ENCODE measurements around the gene INTS3.

The INTS3 gene

GRCh38 chr1:153805886-153806719, 78.3 kb downstream of the INTS3 start:
- Histone ChIP-seq H3K27me3 (ENCODE audit: control insufficient read depth in 1 of 2, insufficient read depth in 2 of 2, low read length in 2 of 2) (no peaks in the 10 kb centered on the region), H3K9ac (ENCODE audit: low read length) (no peak overlapping the region), H3K4me3 (ENCODE audit: low read depth in 1 of 2, low read length in 2 of 2) (no peak overlapping the region), H3K27ac (ENCODE audit: low read depth, low read length) (no peak overlapping the region), H3K9me3 (ENCODE audit: low read length) (no peaks in the 10 kb centered on the region), H3K36me3 (ENCODE audit: insufficient read depth, low read length) (peaks cover 32% of the 10 kb centered on the region), H3K4me1 (ENCODE audit: insufficient read depth, low read length) (no peaks in the 10 kb centered on the region)

- peaks cover 63% of the 10 kb centered on the region for H3K36me3 ChIP-seq (ENCODE audit: insufficient read depth, low read length)
- no peaks in the 10 kb centered on the region for H3K27me3 ChIP-seq (ENCODE audit: control insufficient read depth in 1 of 2, insufficient read depth in 2 of 2, low read length in 2 of 2)
- no peak overlapping the region for H3K9ac ChIP-seq (ENCODE audit: low read length)
- H3K4me3 ChIP-seq (ENCODE audit: low read depth in 1 of 2, low read length in 2 of 2): no peak overlapping the region
- no peaks in the 10 kb centered on the region for H3K9me3 ChIP-seq (ENCODE audit: low read length)
- no peak overlapping the region for H3K27ac ChIP-seq (ENCODE audit: low read depth, low read length)
- H3K4me1 ChIP-seq (ENCODE audit: insufficient read depth, low read length): no peaks in the 10 kb centered on the region
These were observed 88.5 kb downstream of the INTS3 start for GRCh38 chr1:153816283-153816889.

- no peaks in the 10 kb centered on the region for H3K4me1 ChIP-seq (ENCODE audit: insufficient read depth, low read length)
- H3K9me3 ChIP-seq (ENCODE audit: low read length): no peaks in the 10 kb centered on the region
- H3K27ac ChIP-seq (ENCODE audit: low read depth, low read length): no peak overlapping the region
- no peak overlapping the region for H3K9ac ChIP-seq (ENCODE audit: low read length)
- peaks cover 41% of the 10 kb centered on the region for H3K36me3 ChIP-seq (ENCODE audit: insufficient read depth, low read length)
- no peak overlapping the region for H3K4me3 ChIP-seq (ENCODE audit: low read depth in 1 of 2, low read length in 2 of 2)
- no peaks in the 10 kb centered on the region for H3K27me3 ChIP-seq (ENCODE audit: control insufficient read depth in 1 of 2, insufficient read depth in 2 of 2, low read length in 2 of 2)
These were observed 91.0 kb downstream of the INTS3 start for GRCh38 chr1:153818876-153819275.

Data from muscle layer of colon (tissue), 2 donors.